DND-41 (cell line): ENCODE results near the gene PAQR7.

ENCODE experiments used
- ATAC-seq: fragments of 200-7000 bp; cut with Tn5 transposase; 3 replicates; pipeline ENCODE4 v1.9.1; 2021; ENCODE audit warnings: low read depth; ENCODE audit not compliant: insufficient read depth
- DNase-seq: peaks from one replicate; pipeline ENCODE4 v3.0.0-alpha.2; 2020
- H2AFZ ChIP-seq: 2 replicates; pipeline ENCODE4 v1.6.0; 2012; ENCODE audit warnings: low read depth, low read length
- H3K27ac ChIP-seq: 2 replicates; pipeline ENCODE4 v1.5.1; 2012; ENCODE audit warnings: low read length, inconsistent platforms
- H3K27me3 ChIP-seq: fragments of 200-600 bp; sonication (generic); 2 replicates; pipeline ENCODE4 v1.6.0; 2012; ENCODE audit warnings: low read length, mild to moderate bottlenecking, inconsistent platforms; ENCODE audit not compliant: insufficient read depth, poor library complexity
- H3K36me3 ChIP-seq: 2 replicates; pipeline ENCODE4 v1.5.1; 2012; ENCODE audit warnings: low read length, inconsistent platforms; ENCODE audit not compliant: insufficient read depth
- H3K4me1 ChIP-seq: 2 replicates; pipeline ENCODE4 v1.5.1; 2012; ENCODE audit warnings: mild to moderate bottlenecking, low read length; ENCODE audit not compliant: insufficient read depth
- H3K4me2 ChIP-seq: 2 replicates; pipeline ENCODE4 v1.6.0; 2012; ENCODE audit warnings: mild to moderate bottlenecking, moderate library complexity, low read length, inconsistent platforms; ENCODE audit not compliant: insufficient read depth
- H3K4me3 ChIP-seq, 2 experiments: fragments of 200-600 bp in 1 of 2; shearing (Covaris generic) in 1 of 2; 2 replicates each; pipeline ENCODE4 v1.5.1; 2012 to 2016; ENCODE audit warnings: inconsistent platforms in 2 of 2, low read length in 2 of 2, mild to moderate bottlenecking in 2 of 2, low read depth in 1 of 2, moderate library complexity in 1 of 2
- H3K79me2 ChIP-seq: 2 replicates; pipeline ENCODE4 v1.6.0; 2012; ENCODE audit warnings: low read length, inconsistent platforms; ENCODE audit not compliant: insufficient read depth
- H3K9ac ChIP-seq: 2 replicates; pipeline ENCODE4 v1.6.0; 2012; ENCODE audit warnings: low read depth, mild to moderate bottlenecking, inconsistent platforms, low read length, moderate library complexity
- H3K9me3 ChIP-seq: 2 replicates; pipeline ENCODE4 v1.5.1; 2012; ENCODE audit warnings: low read length, moderate library complexity, mild to moderate bottlenecking, inconsistent platforms; ENCODE audit not compliant: insufficient read depth, severe bottlenecking
- H4K20me1 ChIP-seq: 2 replicates; pipeline ENCODE4 v1.6.0; 2012; ENCODE audit warnings: low read length; ENCODE audit not compliant: insufficient read depth
- CTCF ChIP-seq: IDR thresholded peaks from 2 replicates; pipeline ENCODE4 v1.5.1; 2012; ENCODE audit warnings: borderline replicate concordance, low read length, moderate library complexity, mild to moderate bottlenecking; ENCODE audit not compliant: poor library complexity, severe bottlenecking; ENCODE audit errors: extremely low read depth
- EZH2 ChIP-seq: IDR thresholded peaks from 3 replicates; pipeline ENCODE4 v1.6.1; 2012; ENCODE audit warnings: borderline replicate concordance, low read depth, mild to moderate bottlenecking, moderate library complexity, low read length, inconsistent platforms; ENCODE audit not compliant: severe bottlenecking

Gene PAQR7

GRCh38 chr1:25828491-25828890, 47.0 kb downstream of the PAQR7 start:
- no peaks in the 10 kb centered on the region for H3K9me3 ChIP-seq
- H3K36me3 ChIP-seq = peaks cover 84% of the 10 kb centered on the region
- peaks cover 11% of the 10 kb centered on the region; the same call in 1 of the 2 replicates for H3K79me2 ChIP-seq
- no peaks in the 10 kb centered on the region for H3K4me1 ChIP-seq
- H4K20me1 ChIP-seq = peaks cover 9% of the 10 kb centered on the region; the same call in 1 of the 2 replicates
- H3K9ac ChIP-seq = no peak overlapping the region
- H3K4me2 ChIP-seq = no peak overlapping the region
- ATAC-seq (no peak), DNase-seq (no peak)
- H2AFZ ChIP-seq = no peak overlapping the region
- TF ChIP-seq EZH2 (no peak), CTCF (no peak)
- H3K27ac ChIP-seq = no peak overlapping the region
- H3K4me3 ChIP-seq = no peak overlapping the region
- H3K27me3 ChIP-seq = no peaks in the 10 kb centered on the region

GRCh38 chr1:25826571-25826970, 48.9 kb downstream of the PAQR7 start:
- Histone ChIP-seq H3K4me2 (no peak overlapping the region), H4K20me1 (peaks cover 12% of the 10 kb centered on the region; the same call in 1 of the 2 replicates), H3K9ac (no peak overlapping the region), H3K36me3 (peaks cover 65% of the 10 kb centered on the region), H3K27me3 (no peaks in the 10 kb centered on the region), H3K4me3 (no peak overlapping the region), H3K79me2 (peaks cover 25% of the 10 kb centered on the region), H3K9me3 (no peaks in the 10 kb centered on the region), H2AFZ (no peak overlapping the region), H3K4me1 (peaks cover 5% of the 10 kb centered on the region), H3K27ac (no peak overlapping the region)
- TF ChIP-seq CTCF (no peak), EZH2 (no peak)
- ATAC-seq (no peak), DNase-seq (no peak)

GRCh38 chr1:25825605-25826004, 49.9 kb downstream of the PAQR7 start:
- DNase-seq (no peak), ATAC-seq (no peak)
- Histone ChIP-seq H3K4me2 (no peak overlapping the region), H3K9me3 (no peaks in the 10 kb centered on the region), H3K79me2 (peaks cover 34% of the 10 kb centered on the region), H3K36me3 (peaks cover 55% of the 10 kb centered on the region), H3K27ac (no peak overlapping the region), H3K9ac (no peak overlapping the region), H3K4me1 (peaks cover 15% of the 10 kb centered on the region), H4K20me1 (peaks cover 17% of the 10 kb centered on the region), H3K27me3 (no peaks in the 10 kb centered on the region), H2AFZ (no peak overlapping the region), H3K4me3 (no peak overlapping the region)
- TF ChIP-seq EZH2 (no peak), CTCF (no peak)
